Motor neuron (in vitro differentiated cells): Measurements from ENCODE around the gene SIPA1L3. TPM values are rescaled to one million over a fixed set of nuclear protein-coding genes. Genes with fewer than 3 reads are reported as not detected.
A peak's percentile ranks its signal among the peaks of the same experiment; 100 is the strongest.
"Not testable (repeated sequence)": the region's sequence is repeated elsewhere in the genome, so short reads cannot be mapped to it uniquely, and the experiment has no call there.

ENCODE experiments used
- ATAC-seq, 8 experiments: fragments of 200-7000 bp; cut with Tn5 transposase; replicated peaks in 6 of 8; 2 replicates each; pipeline ENCODE4 v1.8.0; 2021; ENCODE audit warnings: mild to moderate bottlenecking in 8 of 8, moderate library complexity in 8 of 8
- H3K27ac ChIP-seq, 2 donors: fragments of 250-450 bp; sonication (Bioruptor Pico); 2 replicates each; pipeline ENCODE4 v1.9.0; 2021; ENCODE audit warnings: antibody characterized with exemption in 2 of 2, mild to moderate bottlenecking in 2 of 2, moderate library complexity in 1 of 2
- H3K4me1 ChIP-seq, 2 donors: fragments of 250-450 bp; sonication (Bioruptor Pico); replicated peaks in 1 of 2; 2 replicates each; pipeline ENCODE4 v1.6.1; 2021; ENCODE audit warnings: antibody characterized with exemption in 2 of 2, mild to moderate bottlenecking in 2 of 2, moderate library complexity in 1 of 2
- H3K4me3 ChIP-seq, 5 donors: fragments of 250-450 bp; sonication (Bioruptor Pico); 2 replicates each; pipeline ENCODE4 v1.9.0; 2021; ENCODE audit warnings: antibody characterized with exemption in 5 of 5, mild to moderate bottlenecking in 5 of 5, moderate library complexity in 4 of 5
- WGBS, 10 experiments: fragments of 450-650 bp; shearing (Covaris generic); methylation state at CpG; one replicate each; pipeline ENCODE4 v1.0.0; 2022; 5-methylcytosine and 5-hydroxymethylcytosine counted together
- in situ Hi-C, 9 experiments: fragments of 400-800 bp; cut with MboI; loops; one replicate each; pipeline ENCODE4 v1.15.0; 2021; ENCODE audit warnings: low sequenced_read_pairs in 9 of 9, low pct_unique_long_range_greater_than_20kb in 2 of 9; ENCODE audit not compliant: unreplicated experiment in 9 of 9
- total RNA-seq, 8 experiments: library from RNA; unstranded; fragments of 300-600 nt; gene quantifications; 2 replicates each; pipeline versions ENCODE4 v1.2.3 to v1.2.4, GENCODE V29; 2022

SIPA1L3 gene
- total RNA-seq, 8 experiments from 2014 or later: 8.5 to 22.1 (median 15.1) TPM

DNA sequence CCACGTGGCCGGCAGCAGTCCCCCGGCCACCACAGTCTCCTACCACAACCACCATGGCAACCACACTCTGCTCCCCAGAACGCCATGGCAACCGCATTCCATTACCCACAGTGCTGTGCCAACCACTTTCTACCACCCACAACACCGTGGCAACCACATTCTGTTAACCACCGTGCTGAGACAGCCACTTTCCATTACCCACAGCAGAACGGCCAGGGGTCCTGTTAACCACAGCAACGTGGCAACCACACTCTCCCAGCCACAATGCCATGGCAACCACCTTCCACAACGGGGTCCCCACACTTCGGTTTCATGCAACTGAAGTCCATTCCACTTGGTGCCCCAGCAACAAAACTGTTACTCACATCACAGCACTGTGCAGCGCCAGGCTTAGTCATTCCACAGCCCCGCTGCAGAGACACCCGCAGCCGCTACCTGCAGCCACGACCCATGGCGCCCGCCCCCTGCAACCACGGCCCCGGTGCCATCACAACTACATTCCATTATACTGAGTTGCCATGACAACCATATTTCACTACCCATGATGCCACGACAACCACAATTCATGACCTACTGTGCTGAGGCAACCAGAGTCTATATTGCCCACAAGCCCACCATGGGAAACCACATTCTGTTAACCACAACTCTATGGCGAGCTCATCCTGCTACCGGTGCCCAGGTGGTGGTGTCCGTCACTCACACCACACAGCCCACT lies 307.1 kb downstream of the SIPA1L3 start:
- H3K27ac ChIP-seq: no peak overlapping the region
- no peak overlapping the region for H3K4me3 ChIP-seq
- WGBS, 10 experiments: 0 to 94% (median 66%) methylated on average over 1 to 10 of the region's 24 CpGs; no CpG with 5 or more reads in 2 of the 10 experiments
- peak in 5 of 8 experiments; percentile 2 to 48 (median 13) for ATAC-seq
- peaks cover 51 to 57% of the 10 kb centered on the region in 2 donors for H3K4me1 ChIP-seq
- in situ Hi-C loops: loop anchor here in 1 of 9 experiments (25.0 kb wide), 1 partner anchor 302 kb away; the partner anchor contains the start of genes SIPA1L3 and WDR87

DNA sequence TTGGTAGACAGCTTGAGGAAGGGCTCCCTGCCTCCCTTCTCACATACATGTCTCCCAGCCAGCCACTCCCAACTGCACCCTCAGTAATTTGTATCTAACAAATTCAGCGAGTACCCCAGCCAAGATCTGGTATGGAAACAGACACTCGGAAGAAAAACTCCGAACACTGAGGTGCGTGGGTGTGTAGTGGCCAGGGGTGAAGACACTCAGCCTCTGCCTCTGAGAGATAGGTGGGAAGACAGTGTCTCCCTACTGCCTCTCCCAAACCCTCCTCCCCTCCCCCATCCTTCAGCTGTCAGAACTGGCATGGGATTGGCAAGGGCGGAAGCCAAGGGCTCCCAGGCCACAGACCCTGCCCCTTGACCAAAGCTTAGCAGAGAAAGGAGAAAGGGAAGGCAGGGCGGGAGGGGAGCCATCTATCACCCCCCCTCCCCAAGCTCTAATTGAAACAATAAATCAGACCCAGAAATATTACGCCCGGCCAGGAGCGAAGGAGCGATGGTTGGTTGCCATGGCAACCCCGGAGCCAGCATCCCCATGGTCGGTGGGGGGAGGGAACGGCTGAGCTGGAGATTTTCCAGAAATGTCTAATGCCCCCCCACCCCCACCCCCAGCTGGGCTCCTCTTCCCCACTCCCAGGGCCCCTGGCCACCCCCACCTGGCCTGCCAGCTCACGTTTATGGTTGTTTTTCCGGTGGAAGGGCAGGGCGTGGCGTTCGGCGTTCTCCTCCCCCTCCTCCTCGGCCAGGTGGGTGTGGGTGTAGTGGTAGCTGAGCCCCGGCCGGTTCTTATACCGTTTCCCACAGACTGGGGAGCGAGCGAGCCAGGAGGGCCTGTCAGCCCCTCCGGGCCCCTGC lies 310.0 kb downstream of the SIPA1L3 start:
- Histone ChIP-seq H3K4me3 (no peak overlapping the region), H3K4me1 (peaks cover 28 to 32% of the 10 kb centered on the region in 2 donors), H3K27ac (peak overlapping the region; percentile 64 to 81)
- in situ Hi-C loops: loop anchor here in 1 of 9 experiments (25.0 kb wide), 1 partner anchor 305 kb away; the partner anchor contains the start of genes SIPA1L3 and WDR87
- WGBS, 10 experiments: 19 to 82% (median 69%) methylated on average over 1 to 5 of the region's 26 CpGs; no CpG with 5 or more reads in 6 of the 10 experiments
- peak in 5 of 8 experiments; percentile 23 to 74 (median 71) for ATAC-seq

DNA sequence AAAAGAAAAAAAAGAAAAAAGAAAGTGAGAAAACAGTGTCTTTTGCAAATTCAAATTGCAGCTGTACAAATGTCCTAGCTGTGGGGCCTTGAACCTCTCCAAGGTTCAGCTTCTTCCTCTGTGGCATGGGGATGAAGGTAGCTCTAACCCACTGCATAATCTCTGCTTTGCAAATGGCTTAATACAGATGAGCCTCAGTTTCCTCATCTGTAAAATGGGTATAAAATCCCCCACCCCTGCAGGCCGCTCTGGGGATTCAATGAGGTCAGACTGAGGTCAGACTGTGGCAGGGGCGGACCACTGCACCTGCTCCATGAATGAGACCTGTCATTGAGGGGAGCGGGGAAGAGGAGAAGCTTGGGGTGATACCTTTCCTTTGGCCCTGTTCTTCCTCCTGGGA lies 311.2 kb downstream of the SIPA1L3 start:
- no peak for ATAC-seq
- in situ Hi-C loops: loop anchor here in 1 of 9 experiments (25.0 kb wide), 1 partner anchor 306 kb away; the partner anchor contains the start of genes SIPA1L3 and WDR87
- Histone ChIP-seq H3K4me1 (peaks cover 33 to 37% of the 10 kb centered on the region in 2 donors), H3K4me3 (no peak overlapping the region), H3K27ac (no peak overlapping the region)
- WGBS, 10 experiments: 75 to 100% (median 80%) methylated on average over 2 to 3 of the region's 3 CpGs; no CpG with 5 or more reads in 7 of the 10 experiments

DNA sequence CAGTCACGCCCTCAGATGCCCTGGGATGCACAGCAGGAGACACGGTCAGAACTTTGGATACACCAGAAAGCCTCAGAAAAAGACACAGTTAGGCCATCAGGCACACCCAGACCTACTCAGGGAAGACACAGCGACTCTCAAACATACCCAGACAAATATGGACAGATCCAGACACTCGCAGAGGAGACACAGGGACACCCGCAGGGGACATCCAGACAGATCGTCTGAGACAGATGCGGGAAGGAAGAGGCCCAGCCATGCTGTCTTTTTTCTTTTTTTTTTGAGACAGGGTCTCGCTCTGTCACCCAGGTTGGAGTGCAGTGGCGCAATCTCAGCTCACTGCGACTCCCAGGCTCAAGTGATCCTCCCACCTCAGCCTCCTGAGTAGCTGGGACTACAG lies 312.2 kb downstream of the SIPA1L3 start:
- 33 to 95% (median 94%) methylated on average over 1 to 3 of the region's 10 CpGs; no CpG with 5 or more reads in 7 of the 10 experiments for WGBS, 10 experiments
- ATAC-seq: no peak
- Histone ChIP-seq H3K4me3 (no peak overlapping the region), H3K27ac (no peak overlapping the region), H3K4me1 (peaks cover 28 to 35% of the 10 kb centered on the region in 2 donors)
- in situ Hi-C loops: loop anchor here in 1 of 9 experiments (25.0 kb wide), 1 partner anchor 307 kb away; the partner anchor contains the start of genes SIPA1L3 and WDR87

DNA sequence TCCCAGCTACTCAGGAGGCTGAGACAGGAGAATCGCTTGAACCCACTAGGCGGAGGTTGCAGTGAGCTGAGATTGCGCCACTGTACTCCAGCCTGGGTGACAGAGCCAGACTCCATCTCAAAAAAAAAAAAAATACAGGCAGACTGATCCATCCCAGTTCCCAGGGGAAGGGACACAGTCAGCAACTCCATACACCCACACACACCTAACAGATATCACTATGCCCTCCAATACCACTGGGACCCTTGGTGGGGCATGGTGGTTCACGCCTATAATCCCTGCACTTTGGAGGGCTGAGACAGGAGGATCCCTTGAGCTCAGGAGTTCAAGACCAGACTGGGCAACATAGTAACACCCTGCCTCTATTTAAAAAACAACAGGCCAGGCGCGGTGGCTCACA lies 314.4 kb downstream of the SIPA1L3 start:
- H3K27ac ChIP-seq: no peak overlapping the region
- in situ Hi-C loops: loop anchor here in 1 of 9 experiments (25.0 kb wide), 1 partner anchor 309 kb away; the partner anchor contains the start of genes SIPA1L3 and WDR87
- WGBS, 10 experiments: 80% methylated on average over 1 of the region's 6 CpGs; no CpG with 5 or more reads in 9 of the 10 experiments
- no peak for ATAC-seq
- H3K4me3 ChIP-seq: no peak overlapping the region
- peaks cover 23 to 26% of the 10 kb centered on the region in 2 donors for H3K4me1 ChIP-seq

DNA sequence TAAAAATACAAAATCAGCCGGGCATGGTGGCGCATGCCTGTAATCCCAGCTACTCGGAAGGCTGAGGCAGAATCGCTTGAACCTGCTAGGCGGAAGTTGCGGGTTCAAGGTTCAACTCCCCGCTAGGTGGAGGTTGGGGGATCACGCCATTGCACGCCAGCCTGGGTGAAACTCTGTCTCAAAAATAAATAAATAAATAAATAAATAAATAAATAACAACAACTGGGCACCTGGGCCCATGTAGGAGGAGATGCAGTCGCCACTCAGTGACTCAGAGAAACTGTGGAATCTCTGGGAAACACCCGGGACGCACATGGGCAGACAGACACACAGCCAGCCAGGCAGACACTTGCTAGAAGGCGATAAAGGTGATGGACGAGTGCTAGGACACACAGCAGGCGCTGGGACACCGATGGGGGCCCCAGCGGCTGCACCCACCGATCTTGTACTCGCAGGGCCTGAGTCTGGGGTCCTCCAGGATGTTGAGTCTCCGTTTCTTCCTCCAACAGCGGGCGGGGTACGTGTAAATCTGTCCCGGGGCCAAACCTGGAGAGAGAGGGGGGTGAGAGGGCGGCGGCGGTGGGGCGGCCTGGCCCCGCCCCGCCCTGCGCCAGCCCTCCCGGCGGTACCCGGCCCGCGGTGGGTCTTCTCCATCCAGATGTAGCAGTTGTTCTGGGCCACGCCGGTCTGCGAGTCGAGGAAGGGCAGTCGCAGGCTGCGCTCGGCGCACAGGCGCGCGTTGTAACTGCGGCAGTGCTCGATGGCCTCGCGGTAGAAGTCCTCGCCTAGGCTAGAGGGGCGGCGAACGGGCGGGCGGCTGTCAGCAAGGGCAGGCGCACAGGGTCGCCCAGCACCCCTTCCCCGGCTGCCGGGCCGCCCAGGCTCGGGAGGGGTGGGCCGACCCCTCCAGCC lies 315.2 kb downstream of the SIPA1L3 start:
- no peak for ATAC-seq
- in situ Hi-C loops: loop anchor here in 1 of 9 experiments (25.0 kb wide), 1 partner anchor 310 kb away; the partner anchor contains the start of genes SIPA1L3 and WDR87
- Histone ChIP-seq H3K4me3 (no peak overlapping the region), H3K27ac (no peak overlapping the region), H3K4me1 (peaks cover 21 to 26% of the 10 kb centered on the region in 2 donors)
- WGBS, 10 experiments: 80 to 100% (median 93%) methylated on average over 1 to 8 of the region's 64 CpGs; no CpG with 5 or more reads in 4 of the 10 experiments

DNA sequence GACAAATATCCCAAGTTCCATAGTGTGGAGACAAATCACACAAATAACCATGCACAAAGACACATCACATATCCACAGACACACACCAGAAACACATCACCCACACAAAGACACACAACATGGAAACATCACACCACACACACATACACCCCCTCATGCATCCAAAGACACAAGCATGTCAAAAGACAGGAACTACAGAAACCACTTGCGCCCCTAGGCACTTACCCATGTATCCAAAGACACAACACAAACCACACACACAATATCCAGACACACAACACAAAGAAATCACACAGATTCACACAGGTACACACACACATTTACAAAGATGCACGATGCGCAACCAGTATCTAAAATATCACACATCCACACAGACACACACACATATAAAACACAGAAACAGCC lies 316.1 kb downstream of the SIPA1L3 start:
- ATAC-seq: no peak
- H3K4me3 ChIP-seq: peak overlapping the region; percentile 57 to 84 (median 61)
- no peak overlapping the region for H3K27ac ChIP-seq
- in situ Hi-C loops: loop anchor here in 1 of 9 experiments (25.0 kb wide), 1 partner anchor 311 kb away; the partner anchor contains the start of genes SIPA1L3 and WDR87
- H3K4me1 ChIP-seq: peaks cover 24 to 26% of the 10 kb centered on the region in 2 donors
- 80 to 100% (median 98%) methylated on average over 1 to 3 of the region's 3 CpGs; no CpG with 5 or more reads in 4 of the 10 experiments for WGBS, 10 experiments

DNA sequence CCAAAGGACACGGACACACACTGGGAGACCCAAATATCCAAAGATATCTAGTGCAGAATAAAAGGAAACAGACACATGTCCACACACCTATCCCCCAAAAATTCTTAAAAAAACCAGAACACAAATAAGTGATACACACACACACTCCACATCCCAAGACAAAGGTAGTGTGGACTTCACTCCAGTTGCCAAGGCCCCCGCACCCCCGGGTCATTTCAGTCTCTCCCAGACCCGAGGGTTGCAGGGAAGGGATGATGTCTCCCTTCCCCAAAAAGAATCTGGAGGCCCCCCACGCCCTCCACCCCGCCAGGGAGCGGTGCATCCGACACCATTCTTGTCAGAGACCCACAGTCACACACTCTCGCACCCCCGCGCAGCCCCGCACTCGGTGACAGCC lies 316.6 kb downstream of the SIPA1L3 start:
- Histone ChIP-seq H3K4me3 (peak overlapping the region; percentile 57 to 84 (median 61)), H3K27ac (peak overlapping the region; percentile 34 to 61), H3K4me1 (peaks cover 24 to 26% of the 10 kb centered on the region in 2 donors)
- in situ Hi-C loops: loop anchor here in 1 of 9 experiments (25.0 kb wide), 1 partner anchor 311 kb away; the partner anchor contains the start of genes SIPA1L3 and WDR87
- ATAC-seq: peak in 1 of 8 experiments; percentile 1
- 22 to 40% methylated on average over 1 to 3 of the region's 13 CpGs; no CpG with 5 or more reads in 8 of the 10 experiments for WGBS, 10 experiments

DNA sequence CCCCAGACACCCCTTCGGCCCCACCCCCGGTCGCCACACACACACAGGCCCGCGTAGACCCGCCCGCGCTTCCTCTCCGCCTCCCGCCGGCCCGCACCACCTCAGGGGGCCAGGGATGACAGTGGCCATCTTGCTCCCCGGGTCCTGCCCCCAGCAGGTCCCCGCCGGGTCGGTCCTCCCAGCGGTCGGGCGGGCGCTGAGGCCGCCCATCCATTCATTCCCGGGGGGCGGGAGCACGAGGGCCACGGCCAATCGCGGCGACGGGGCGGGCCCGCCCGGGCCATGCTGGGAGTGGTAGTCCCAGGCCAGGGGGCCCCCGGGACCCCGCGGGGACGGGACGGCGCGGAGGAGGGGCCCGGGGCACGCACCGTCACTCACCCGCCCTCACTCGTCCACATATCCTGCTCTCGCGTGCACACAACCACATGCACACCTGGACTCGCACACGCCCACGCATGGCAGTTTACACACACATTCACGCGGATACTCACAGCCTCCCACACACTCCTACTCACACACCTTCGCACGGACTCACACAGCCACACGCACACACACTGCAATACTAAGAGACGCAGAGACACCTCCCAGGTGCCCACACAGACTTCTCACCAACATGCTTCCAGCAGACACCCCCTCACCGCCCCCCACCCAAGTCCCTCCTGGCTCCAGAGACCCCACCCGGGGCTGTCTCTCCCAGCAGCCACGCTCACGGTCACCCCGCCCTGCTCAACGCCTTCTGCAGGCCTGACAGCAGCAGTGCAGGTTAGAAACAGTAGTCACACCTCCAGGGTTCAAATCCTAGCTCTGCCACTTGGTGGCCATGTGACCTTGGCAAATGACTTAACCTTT lies 317.2 kb downstream of the SIPA1L3 start, which contains the start of gene DPF1:
Gene DPF1, minus strand, starts transcription at position 209 of the 849 bp plus-strand sequence. Its CDS starts 80 bp downstream, at position 129.
- WGBS, 10 experiments: 0 to 60% (median 20%) methylated on average over 1 to 5 of the region's 61 CpGs; no CpG with 5 or more reads in 7 of the 10 experiments
- in situ Hi-C loops: loop anchor here in 1 of 9 experiments (25.0 kb wide), 1 partner anchor 312 kb away; the partner anchor contains the start of genes SIPA1L3 and WDR87
- H3K4me1 ChIP-seq: peaks cover 24 to 26% of the 10 kb centered on the region in 2 donors
- ATAC-seq: peak; percentile 81 to 98 (median 86)
- H3K27ac ChIP-seq: peak within 1 kb of the TSS; percentile 58 to 61
- H3K4me3 ChIP-seq: peak within 1 kb of the TSS; percentile 57 to 84 (median 61)

DNA sequence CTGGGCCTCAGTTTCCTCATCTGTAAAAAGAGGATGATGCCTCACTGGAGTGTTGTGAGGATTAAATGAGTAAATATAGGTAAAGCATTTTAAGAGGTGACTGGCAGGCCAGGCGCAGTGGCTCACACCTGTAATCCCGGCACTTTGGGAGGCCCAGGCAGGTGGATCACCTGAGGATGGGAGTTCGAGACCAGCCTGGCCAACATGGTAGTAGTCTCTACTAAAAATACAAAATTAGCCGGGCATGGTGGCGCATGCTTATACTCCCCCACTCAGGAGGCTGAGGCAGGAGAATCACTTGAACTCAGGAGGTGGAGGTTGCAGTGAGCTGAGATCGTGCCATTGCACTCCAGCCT lies 317.8 kb downstream of the SIPA1L3 start:
- Histone ChIP-seq H3K4me3 (peak overlapping the region; percentile 57 to 84 (median 61)), H3K27ac (peak overlapping the region; percentile 0 to 58), H3K4me1 (peaks cover 24 to 26% of the 10 kb centered on the region in 2 donors)
- 65 to 100% (median 92%) methylated on average over 1 to 5 of the region's 6 CpGs; no CpG with 5 or more reads in 5 of the 10 experiments for WGBS, 10 experiments
- ATAC-seq: not testable (repeated sequence)
- in situ Hi-C loops: loop anchor here in 8 of 9 experiments (25.0 kb wide), 2 partner anchors 112 to 313 kb away; partner anchors contain the start of genes CATSPERG (in 7 of the 8), SIPA1L3 (in 1 of the 8) and WDR87 (in 1 of the 8)
